HG02885 (cell line): ENCODE results near the gene DMBX1.
A peak's percentile ranks its signal among the peaks of the same experiment; 100 is the strongest.

Source experiments
- ATAC-seq: cut with Tn5 transposase; IDR thresholded peaks from one replicate; pipeline ENCODE4 v1.9.1; 2021; ENCODE audit warnings: mild to moderate bottlenecking; ENCODE audit not compliant: unreplicated experiment, poor library complexity

DMBX1 gene

DNA sequence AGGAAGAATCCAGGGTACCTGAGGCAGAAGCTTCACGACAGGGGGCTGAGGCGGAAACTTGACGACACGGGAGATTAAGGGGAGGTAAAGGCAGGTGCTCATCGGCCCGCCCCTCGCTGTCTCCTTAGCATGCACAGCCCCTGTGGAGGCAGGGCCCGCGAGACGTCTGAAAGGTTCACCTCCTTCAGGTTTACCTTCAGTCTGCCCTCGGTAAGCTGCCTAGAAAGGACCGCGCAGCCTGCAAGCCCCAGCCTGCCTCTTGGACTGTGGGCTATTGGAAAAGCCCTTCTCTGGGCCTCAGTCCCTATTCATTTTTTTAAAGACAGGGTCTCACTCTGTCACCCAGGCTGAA, 33.3 kb downstream of the DMBX1 start:
- no peak for ATAC-seq

DNA sequence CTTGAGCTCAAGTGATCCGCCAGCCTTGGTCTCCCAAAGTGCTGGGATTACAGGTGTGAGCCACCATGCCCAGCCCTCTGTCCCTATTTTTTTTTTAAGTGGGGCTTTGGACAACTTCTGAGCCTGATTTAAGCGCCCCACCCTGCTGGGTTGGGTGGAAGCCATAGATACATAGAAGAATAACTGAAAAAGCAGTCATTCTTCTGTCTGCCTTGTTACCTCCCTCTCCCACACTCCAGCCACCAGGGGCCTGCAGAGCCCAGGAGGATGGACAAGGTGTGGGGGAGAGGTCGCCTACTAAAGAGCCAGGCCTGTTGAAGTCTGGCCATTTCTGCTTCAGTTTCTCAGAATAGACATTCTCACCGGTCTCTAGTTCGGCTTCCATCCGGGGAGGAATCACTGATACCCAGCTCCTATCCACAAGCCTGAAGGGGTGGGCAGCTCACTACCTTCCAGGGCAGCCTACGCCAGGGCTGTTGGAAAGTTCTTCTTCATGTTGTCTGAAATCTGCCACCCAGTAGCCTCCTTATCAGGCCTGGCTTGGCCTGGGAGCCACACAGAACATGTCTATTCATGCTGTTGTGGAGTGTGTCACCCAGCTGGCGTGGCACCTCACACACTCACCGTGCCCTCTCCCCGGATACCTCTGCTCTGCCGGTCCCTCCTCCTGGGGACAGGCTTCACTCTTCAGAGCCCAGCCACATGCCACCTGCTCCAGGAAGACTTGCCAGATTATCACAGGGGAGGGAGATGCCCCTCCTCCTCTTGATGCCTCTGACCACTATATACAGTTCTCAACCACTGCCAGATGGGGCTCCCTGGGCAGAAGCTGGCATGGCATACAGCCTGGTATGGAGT, 34.1 kb downstream of the DMBX1 start:
- no peak for ATAC-seq

DNA sequence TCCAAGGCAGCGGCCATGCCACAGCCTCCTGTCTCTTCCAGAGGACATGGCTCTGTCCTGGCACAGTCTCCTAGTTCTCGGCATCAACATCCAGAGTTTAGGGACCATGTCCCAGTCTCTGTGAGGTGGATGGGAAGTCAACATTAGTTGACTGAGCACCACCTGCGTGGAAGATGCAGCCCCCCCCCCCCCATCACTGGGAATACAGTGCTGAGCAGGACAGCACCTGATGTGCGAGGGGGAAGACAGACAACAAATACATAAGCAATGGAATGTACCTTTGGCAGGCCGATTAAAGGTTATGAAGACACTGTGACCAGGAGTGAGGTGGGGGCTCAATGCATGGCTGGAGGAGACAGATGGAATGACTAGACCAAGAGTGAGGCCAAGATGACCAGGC, 35.2 kb downstream of the DMBX1 start:
- no peak for ATAC-seq

DNA sequence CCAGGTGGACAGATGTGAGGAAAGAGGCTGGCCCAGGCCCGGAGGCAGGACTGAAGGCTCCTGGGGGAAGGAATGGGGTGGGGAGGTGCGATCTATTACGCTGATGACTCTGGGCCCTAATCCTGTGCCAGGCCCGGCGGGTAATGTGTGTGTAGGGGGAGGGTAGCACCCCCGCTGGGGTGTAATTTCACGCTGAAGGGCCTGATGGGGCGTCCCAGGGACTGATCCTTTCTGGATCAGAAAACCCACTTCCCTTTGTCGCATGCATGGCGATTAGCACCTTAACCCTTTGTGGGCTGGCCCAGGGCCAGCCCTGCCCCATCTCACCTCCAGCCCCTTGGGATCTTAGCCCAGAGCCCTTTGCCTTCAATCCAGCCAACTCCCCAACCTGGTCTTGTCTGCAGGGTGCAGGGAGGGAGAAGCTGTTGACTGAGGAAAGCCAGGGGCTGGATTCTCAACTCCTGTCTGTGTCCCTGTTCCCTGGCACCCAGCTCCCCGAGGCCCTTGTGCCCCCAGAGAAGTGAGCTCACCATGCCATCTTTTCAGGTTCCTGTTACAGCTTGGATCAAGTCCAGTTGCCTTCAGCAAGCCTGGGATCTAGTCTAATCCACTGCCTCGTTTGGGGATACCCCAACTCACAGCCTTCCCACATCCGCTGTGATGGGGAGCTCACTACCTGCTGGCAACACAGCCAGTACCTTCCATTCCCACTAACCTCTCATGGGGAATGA, 35.8 kb downstream of the DMBX1 start:
- no peak for ATAC-seq

DNA sequence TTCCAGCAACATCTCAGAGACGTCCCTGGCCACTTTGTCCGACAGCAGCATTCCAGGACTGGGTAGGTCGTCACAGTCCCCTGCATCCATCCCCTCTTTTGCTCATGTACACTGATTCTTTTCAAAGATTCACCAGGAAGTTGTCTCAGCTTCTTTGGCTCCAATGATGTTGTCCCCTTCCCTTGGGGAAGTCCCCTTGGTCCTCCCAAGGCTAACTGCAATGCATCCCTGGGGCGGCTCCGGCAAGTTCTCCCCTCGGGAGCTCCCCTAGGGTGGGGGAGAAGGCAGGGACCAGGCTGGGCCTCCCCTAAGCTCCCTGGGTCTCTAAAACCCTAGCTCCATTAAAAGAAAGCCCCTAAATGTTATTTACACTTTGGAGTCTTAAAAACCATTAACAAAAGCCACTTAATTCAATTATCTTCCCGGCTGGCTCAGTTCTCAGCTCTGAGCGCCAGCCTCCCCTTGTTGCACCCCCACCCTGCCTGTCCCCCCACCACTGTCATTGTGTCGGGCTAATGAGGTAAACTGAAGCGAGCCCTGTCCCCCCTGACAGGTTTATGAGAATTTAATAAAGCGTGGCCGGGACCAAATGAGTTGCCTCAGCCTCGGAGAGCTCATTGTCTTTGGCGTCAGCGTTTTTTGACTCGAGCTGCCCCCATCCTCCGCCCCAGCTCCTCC, 36.5 kb downstream of the DMBX1 start:
- ATAC-seq: no peak

DNA sequence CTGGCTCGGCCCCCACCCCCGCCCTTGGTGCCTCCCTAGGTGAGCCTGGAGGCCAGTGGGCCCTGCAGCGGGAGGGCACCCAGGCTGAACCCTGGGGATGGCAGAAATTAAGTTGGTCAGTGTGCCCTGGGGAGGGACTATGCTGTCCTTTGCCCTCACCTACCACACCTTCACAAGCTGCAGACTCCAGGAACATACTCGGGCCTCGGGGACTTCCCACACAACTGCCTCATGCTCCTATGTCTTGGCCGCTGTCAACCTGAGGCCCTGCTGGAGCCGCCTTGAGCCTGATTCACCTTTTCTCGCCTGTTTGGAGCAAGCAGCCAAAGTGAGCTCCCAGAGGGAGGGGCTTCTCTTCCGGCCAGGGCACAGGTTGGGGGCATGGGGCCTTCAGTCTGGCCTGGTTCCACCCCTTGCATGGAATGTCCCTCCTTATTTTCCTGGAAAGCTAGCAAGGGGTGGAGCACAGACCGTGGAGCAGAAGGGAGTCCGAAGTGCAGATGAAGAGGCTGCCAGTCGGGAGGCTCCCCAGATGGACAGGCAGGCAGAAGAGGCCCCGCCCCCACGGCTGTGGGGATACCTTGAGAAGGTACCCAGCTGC, 37.2 kb downstream of the DMBX1 start:
- no peak for ATAC-seq

DNA sequence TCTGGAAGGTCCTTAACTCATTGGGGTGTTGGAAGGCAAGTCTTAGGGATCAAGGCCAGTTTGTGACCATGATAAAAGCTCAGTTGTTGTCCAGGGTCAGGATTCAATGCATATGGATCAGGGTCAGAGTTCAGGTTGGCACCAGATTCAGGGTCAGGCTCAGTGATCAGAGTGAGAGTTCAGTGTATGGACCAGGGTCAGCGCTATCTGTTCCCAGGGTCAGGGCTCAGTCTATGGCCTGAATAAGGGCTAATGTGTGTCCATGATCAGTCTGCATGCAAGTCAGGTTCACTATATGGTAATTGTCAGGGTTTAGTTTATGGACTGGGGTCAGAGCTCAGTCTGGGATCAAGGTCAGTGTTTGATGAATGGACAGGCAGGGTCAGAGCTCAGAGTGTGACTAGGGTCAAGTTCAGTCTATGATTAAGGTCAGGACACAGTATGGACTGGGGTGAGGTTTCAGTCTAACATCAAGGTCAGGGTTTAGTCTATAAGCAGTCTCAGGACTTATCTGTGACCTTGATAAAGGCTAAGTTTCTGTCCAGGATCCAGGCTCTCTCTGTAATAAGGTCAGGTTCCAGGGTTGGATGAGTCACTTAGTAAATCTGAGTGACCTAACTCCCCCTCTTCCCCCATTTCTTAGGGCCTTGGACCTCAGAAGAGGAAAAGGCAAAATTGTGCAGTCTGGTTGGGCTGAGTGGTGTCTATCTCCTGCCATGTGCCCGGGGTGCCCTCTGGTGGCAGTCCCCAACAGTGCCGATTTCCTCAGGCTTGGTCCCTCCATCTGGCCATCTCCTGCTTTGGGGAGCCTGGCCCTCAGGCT, 38.0 kb downstream of the DMBX1 start:
- peak; percentile 61 for ATAC-seq

DNA sequence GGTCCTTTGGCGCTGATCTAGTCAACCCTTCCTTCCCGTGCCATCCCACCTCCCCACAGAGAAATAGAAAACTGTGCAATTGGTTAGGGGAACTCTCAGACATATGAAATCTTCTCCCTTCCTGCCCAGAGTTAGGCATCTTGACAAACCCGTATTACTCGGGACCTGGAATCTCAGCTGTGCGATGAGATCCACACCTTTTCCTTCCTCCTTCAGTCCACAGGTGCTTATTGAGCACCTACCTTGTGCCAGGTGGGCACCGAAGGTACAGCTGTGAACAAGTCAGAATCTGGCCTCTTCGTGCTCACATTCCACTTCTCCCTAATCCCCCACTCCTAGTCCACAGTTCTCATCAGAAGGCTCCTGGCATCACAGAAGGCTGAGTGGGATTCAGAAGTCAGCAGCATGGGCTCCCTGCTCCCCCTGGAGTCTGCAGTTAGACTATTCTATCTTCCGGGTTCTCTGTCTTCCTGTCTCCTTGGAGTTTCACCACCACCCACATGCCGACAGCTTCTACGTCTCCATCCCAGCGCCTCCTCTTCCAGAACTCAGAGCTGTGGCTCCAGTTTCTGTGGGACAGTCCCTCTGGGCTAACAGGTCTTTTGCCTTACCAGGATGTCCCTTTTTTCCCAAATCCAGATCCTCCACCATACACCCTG, 38.8 kb downstream of the DMBX1 start:
- no peak for ATAC-seq

DNA sequence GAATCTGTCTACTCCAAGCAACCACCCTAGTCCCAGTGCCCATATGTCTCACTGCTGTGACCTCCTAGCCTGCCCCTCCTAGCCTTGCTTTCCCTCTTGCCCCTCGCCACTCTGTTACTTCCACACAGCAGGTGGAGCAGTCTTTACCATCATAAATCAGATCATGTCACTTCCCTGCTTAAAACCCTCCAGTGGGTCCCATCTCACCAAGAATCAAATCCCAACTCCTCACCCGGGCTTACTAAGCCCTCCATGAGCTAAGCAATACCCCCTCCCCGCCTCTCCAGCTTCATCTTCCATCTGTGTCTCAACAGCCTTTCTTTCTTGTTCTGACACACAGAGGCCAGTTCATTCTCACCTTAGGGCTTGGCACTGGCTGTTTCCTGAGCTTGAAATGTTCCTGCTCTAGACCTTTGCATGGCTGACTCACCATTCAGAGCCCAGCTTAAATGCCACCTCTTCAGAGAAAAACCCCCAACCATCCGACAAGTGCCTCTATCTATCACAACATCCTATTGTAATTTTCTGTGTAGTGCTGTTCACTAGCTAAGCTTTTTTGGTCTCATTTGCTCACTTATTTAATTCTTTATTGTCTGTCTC, 39.5 kb downstream of the DMBX1 start:
- no peak for ATAC-seq

DNA sequence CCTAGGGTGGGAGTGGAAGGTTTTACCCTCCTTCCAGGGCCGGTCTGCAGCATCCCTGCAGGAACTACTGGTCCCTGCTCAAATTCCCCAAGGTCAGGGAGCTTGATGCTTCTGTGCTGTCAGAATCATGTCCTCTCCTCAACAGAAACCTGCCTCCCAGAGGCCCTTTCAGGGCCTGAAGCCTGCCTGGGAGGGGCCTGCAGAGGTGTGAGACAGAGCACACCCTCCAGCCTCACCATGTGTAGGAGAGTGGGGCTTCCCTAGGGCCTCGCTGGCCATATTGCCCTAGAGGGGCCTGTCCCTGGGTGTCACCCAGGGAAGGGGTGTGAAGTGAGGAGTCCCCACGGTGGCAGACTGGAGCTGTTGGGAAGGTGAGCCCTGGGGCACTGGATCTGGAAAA, 40.7 kb downstream of the DMBX1 start:
- ATAC-seq: no peak

DNA sequence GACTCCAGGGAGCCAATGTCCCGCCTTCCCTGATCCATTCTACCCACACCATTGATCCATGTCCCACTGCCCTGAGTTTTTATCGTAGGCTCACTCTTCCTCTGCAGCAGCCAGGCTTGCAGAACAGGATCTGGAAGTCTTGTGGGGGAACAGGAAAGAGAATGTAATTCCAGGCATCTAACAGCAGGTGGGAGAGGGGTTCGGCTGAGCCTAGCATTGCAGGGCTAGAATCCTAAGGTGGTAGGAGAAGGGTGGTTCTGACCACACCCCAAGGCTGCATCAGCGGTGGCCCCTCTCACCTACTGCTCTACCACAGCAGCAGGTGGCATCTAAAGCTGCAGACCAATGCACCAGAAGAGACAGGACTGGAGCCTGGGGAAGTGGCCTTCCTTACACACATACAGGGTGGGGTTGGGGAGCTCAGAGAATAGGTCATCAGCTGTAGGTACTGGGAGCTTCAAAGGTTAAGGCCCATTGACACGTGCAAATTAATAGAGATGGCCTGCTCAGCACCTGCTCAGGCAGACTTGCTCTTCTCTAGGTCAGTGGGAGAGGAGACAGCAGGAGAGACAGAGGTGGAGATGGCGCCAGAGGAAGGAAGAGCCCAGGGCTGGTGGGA, 41.3 kb downstream of the DMBX1 start:
- ATAC-seq: no peak

DNA sequence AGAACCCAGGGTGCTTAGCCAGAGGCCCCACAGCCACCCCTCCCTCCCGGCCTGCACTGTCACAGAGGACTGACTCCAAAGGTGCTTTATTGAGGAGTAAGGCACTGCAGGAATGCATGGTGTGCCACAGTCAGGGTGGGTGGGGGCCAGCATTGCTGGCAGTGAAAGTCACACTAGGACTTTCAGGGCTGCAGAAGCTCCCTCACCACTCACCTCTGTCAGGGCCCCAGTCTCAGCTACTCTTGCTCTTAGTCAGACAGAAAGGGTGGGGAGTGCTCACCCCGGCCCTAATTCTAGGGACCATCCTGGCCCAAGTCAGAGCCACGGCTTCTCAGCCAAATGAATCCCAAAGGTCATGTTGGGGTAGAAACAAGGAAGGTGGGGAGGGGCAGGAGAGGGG, 42.5 kb downstream of the DMBX1 start:
- ATAC-seq: no peak

DNA sequence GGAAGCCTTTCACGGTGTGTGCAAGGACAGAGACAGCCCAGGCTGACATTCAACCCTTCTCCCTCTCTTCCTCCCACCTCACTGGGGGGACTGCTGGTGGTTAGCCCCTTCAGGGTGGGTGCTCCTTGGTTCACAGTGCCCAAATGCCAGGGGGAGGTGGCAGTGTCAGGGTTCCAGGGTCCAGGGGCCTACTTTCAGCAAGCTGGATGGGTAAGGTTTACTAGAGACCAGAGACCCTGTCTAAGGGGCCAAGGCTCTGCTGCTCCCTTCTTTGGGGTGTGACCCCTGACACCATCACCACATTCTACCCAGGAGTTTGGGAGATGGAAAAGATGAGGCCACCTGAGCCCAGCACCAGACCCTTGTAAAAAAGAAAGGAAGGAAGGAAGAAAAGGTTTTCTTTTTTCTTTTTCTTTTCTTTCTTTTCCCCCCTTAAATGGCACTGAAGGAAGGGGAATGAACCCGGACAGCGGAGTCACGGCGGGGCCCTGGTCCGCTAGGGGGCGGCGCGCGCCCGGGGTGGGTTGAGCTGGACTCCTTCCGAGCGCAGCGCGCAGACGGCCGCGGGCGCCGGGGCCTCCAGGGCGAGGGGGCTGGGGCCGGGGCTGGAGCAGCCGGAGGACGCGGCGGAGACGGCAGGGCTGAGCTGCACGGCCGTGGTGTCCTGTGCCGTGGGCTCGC, 43.0 kb downstream of the DMBX1 start:
- peak; percentile 58 for ATAC-seq

DNA sequence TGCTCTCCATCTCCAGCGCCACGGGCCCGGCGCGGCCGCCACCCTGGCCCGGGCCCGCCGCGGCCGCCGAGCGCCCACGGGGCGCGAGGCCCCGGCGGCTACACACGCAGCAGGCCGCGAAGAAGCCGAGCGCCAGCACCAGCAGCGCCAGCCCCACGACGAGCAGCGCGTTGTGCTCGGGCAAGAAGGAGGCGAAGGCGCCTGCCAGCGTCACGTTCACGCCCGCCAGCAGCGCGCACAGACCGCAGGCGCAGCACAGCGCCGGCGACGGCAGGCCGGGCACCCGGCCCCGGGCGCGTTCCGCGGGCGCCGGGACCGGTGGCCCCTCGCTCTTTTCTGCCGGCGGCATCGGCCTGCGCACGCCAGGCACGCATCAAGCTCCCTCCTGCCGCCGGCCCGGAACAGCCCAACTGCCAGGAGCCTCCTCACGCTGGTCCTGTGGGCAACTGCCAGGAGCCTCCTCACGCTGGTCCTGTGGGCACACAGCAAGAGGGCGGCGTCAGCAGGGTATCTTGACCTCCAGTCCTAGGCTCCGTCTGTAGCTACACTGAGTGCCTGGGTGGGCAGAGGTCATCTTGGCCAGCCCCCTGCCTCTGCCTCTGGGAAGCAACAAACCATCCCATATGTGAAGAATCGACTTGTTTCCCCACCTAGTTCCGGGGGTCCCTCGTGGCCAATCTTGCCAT, 43.7 kb downstream of the DMBX1 start:
- peak; percentile 45 for ATAC-seq

DNA sequence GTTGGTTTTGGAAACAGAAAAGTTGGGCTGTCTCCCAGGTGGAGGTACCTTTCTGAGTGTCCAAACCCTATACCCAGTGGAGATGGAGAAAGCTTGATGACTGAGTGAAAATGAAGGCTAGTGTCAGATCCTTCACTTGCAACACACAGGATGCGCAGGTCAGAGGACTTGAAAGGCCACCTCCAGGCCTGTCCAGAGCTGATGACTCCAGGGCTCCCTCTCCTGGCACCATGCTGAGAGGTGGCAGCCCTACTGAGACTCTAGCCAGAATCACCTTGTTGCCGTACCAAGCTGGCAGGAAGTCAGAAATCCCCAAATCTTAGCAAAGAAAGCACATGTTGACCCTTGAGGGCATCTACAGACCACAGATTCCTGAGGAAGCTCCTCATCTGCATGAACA, 45.4 kb downstream of the DMBX1 start:
- ATAC-seq: no peak

DNA sequence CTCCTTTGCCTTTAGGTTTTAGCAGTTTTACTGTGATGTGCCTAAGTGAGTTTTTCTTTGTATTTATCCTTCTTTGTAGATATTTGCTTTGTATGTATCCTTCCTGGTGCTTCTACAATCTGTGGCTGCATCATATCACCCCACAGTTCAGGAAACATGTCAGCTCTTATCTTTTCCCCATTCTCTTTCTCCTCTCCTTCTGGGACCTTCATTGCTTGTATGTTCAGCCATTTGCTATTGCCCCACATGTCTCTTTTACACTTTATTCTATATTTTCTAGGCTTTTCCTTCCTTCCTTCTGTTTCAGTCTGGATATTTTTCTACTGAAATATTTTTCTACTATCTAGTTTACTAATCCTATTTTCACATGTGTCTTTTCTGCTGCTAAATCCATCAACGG, 46.9 kb downstream of the DMBX1 start:
- ATAC-seq: no peak

DNA sequence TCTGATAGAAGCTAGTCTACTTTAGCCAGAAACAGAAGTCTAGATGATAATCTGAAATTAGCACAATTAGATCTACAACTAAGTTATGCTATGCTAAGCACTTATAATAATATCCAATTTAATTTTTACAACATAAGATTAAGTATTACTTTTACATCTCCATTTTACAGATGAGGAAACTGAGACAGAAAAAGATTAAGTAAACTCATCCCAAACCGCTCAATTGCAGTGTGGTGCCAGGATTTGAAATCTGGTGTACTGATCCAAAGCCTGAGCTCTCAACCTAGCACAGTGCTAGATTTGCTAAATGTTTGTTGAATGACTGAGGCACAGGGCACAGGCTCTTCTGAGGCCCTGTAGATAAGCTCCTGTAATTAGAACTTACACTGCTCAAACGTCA, 48.0 kb downstream of the DMBX1 start:
- ATAC-seq: no peak

DNA sequence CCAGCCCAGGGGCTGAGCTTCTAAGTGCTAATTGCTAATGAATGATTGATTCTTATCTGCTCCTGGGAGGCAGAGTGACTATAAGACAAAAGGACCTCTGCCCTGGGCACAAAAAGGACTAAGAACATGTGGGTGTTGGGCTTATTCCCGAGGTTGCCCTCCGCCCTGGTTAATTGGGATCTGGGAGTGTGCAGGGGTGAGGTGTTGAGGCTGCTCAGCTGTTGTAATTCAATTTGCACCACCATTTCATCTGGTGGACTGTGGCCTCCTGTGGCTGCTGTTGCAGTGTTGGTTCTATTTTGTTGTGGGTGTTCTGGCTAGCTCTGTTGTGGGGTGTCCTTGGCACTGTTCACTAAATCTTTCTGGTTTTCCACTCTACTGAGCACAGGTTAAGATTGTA, 48.5 kb downstream of the DMBX1 start:
- ATAC-seq: no peak
